Trophoblast cell (in vitro differentiated cells and primary cell): ENCODE measurements around the gene ZNF17.
A peak's percentile ranks its signal among the peaks of the same experiment; 100 is the strongest.

Source experiments
- DNase-seq, 2 donors: peaks; one replicate each; pipeline ENCODE4 v3.0.0-alpha.2; 2016
- H2AFZ ChIP-seq: 2 replicates; pipeline ENCODE4 v1.6.1; 2013; ENCODE audit warnings: low read length, moderate library complexity, mild to moderate bottlenecking; ENCODE audit not compliant: insufficient read depth, poor library complexity
- H2AK5ac ChIP-seq: 2 replicates; pipeline ENCODE4 v1.6.1; 2013; ENCODE audit warnings: mild to moderate bottlenecking, low read length
- H2BK120ac ChIP-seq: 2 replicates; pipeline ENCODE4 v1.6.1; 2013; ENCODE audit warnings: low read length, mild to moderate bottlenecking, moderate library complexity; ENCODE audit not compliant: insufficient read depth, poor library complexity
- H2BK12ac ChIP-seq: 2 replicates; pipeline ENCODE4 v1.6.1; 2013; ENCODE audit warnings: mild to moderate bottlenecking, low read length, moderate library complexity
- H2BK5ac ChIP-seq: 2 replicates; pipeline ENCODE4 v1.6.1; 2013; ENCODE audit warnings: low read length, low read depth, moderate library complexity, mild to moderate bottlenecking; ENCODE audit not compliant: poor library complexity
- H3K14ac ChIP-seq: 2 replicates; pipeline ENCODE4 v1.6.1; 2013; ENCODE audit warnings: mild to moderate bottlenecking, low read length
- H3K18ac ChIP-seq: 2 replicates; pipeline ENCODE4 v1.6.1; 2013; ENCODE audit warnings: mild to moderate bottlenecking, low read length
- H3K23ac ChIP-seq: 2 replicates; pipeline ENCODE4 v1.6.1; 2013; ENCODE audit warnings: low read length
- H3K27ac ChIP-seq: 2 replicates; pipeline ENCODE4 v1.5.1; 2013; ENCODE audit warnings: low read depth, mild to moderate bottlenecking, inconsistent platforms, low read length, moderate library complexity
- H3K27me3 ChIP-seq: 2 replicates; pipeline ENCODE4 v1.6.1; 2013; ENCODE audit warnings: inconsistent platforms, mild to moderate bottlenecking, low read length, moderate library complexity; ENCODE audit not compliant: insufficient read depth
- H3K36me3 ChIP-seq, 2 experiments: 1 replicate in 1 of 2; 2 replicates in 1 of 2; pipeline ENCODE4 v1.6.1; 2013; ENCODE audit warnings: low read length in 2 of 2, mild to moderate bottlenecking in 2 of 2, moderate library complexity in 1 of 2; ENCODE audit not compliant: insufficient read depth in 2 of 2, control insufficient read depth in 1 of 2
- H3K4ac ChIP-seq: 2 replicates; pipeline ENCODE4 v1.6.1; 2013; ENCODE audit warnings: low read depth, mild to moderate bottlenecking, low read length, moderate library complexity
- H3K4me1 ChIP-seq, 2 experiments: 1 replicate in 1 of 2; 2 replicates in 1 of 2; pipeline ENCODE4 v1.6.1; 2013; ENCODE audit warnings: low read length in 2 of 2, mild to moderate bottlenecking in 2 of 2, moderate library complexity in 1 of 2; ENCODE audit not compliant: insufficient read depth in 2 of 2, control insufficient read depth in 1 of 2
- H3K4me2 ChIP-seq: 2 replicates; pipeline ENCODE4 v1.6.1; 2013; ENCODE audit warnings: inconsistent platforms, mild to moderate bottlenecking, low read length, moderate library complexity
- H3K4me3 ChIP-seq: 2 replicates; pipeline ENCODE4 v1.5.1; 2013; ENCODE audit warnings: mild to moderate bottlenecking, low read depth, low read length, inconsistent platforms
- H3K79me1 ChIP-seq: one replicate; pipeline ENCODE4 v1.6.1; 2013; ENCODE audit warnings: low read length
- H3K79me2 ChIP-seq: 2 replicates; pipeline ENCODE4 v1.6.1; 2013; ENCODE audit warnings: low read length, mild to moderate bottlenecking; ENCODE audit not compliant: control insufficient read depth, insufficient read depth, poor library complexity
- H3K9ac ChIP-seq: 2 replicates; pipeline ENCODE4 v1.6.1; 2013; ENCODE audit warnings: mild to moderate bottlenecking, low read length
- H3K9me3 ChIP-seq: 2 replicates; pipeline ENCODE4 v1.6.1; 2013; ENCODE audit warnings: low read depth, mild to moderate bottlenecking, control low read depth, inconsistent platforms, low read length; ENCODE audit not compliant: insufficient read depth
- H4K12ac ChIP-seq: 2 replicates; pipeline ENCODE4 v1.6.1; 2013; ENCODE audit warnings: low read depth, mild to moderate bottlenecking, low read length, moderate library complexity
- H4K8ac ChIP-seq: 2 replicates; pipeline ENCODE4 v1.6.1; 2013; ENCODE audit warnings: low read depth, mild to moderate bottlenecking, low read length, moderate library complexity
- H4K91ac ChIP-seq: one replicate; pipeline ENCODE4 v1.6.1; 2013; ENCODE audit warnings: low read depth, mild to moderate bottlenecking, low read length, moderate library complexity
- WGBS: extraction: QIAGEN DNeasy Blood & Tissue Kit; methylation state at CpG from one replicate; pipeline ENCODE4 v1.1.7; 2013; ENCODE audit warnings: missing lambda C conversion rate; ENCODE audit not compliant: insufficient read length, insufficient coverage; ENCODE audit errors: extremely low coverage; 5-methylcytosine and 5-hydroxymethylcytosine counted together

ZNF17 gene

GRCh38 chr19:57435062-57435978 lies 24.4 kb downstream of the ZNF17 start, which contains the start of gene ZNF749:
ZNF749 (plus strand) TSS chr19:57435325; CDS start chr19:57435579, 254 bp downstream.
- Histone ChIP-seq H2BK12ac (no peak within 1 kb of the TSS), H3K79me1 (peaks cover 6% of the 10 kb centered on the region), H4K12ac (peak within 1 kb of the TSS; percentile 55), H2BK120ac (no peak within 1 kb of the TSS), H3K4me2 (peak within 1 kb of the TSS; percentile 75), H3K23ac (no peak within 1 kb of the TSS), H3K4ac (peak within 1 kb of the TSS; percentile 71), H3K36me3 (peaks cover 0 to 4% of the 10 kb centered on the region in 2 experiments), H3K27me3 (no peaks in the 10 kb centered on the region), H3K4me1 (peaks cover 6 to 9% of the 10 kb centered on the region in 2 experiments), H2BK5ac (no peak within 1 kb of the TSS), H3K18ac (peak within 1 kb of the TSS; percentile 54), H3K4me3 (peak within 1 kb of the TSS; percentile 89), H2AFZ (peak within 1 kb of the TSS; percentile 89), H3K27ac (peak within 1 kb of the TSS; percentile 39), H4K91ac (peak within 1 kb of the TSS; percentile 54), H4K8ac (peak within 1 kb of the TSS; percentile 83), H3K79me2 (peaks cover 10% of the 10 kb centered on the region), H3K9ac (peak within 1 kb of the TSS; percentile 82), H2AK5ac (no peak within 1 kb of the TSS), H3K14ac (peak within 1 kb of the TSS; percentile 81), H3K9me3 (no peaks in the 10 kb centered on the region)
- DNase-seq = peak; percentile 99
- WGBS = no CpG with 5 or more reads among the region's 61 CpGs

- Histone ChIP-seq H2BK12ac (no peak overlapping the region), H3K18ac (no peak overlapping the region), H3K23ac (no peak overlapping the region), H3K79me1 (peaks cover 6% of the 10 kb centered on the region), H4K91ac (no peak overlapping the region), H4K8ac (peak overlapping the region; percentile 47), H2BK120ac (no peak overlapping the region), H3K4me3 (no peak overlapping the region), H2AFZ (no peak overlapping the region), H3K36me3 (peaks cover 0 to 4% of the 10 kb centered on the region in 2 experiments), H2AK5ac (no peak overlapping the region), H3K79me2 (peaks cover 10% of the 10 kb centered on the region), H3K27ac (no peak overlapping the region), H3K27me3 (no peaks in the 10 kb centered on the region), H3K4me2 (peak overlapping the region; percentile 75), H3K4ac (peak overlapping the region; percentile 82), H2BK5ac (no peak overlapping the region), H3K14ac (no peak overlapping the region), H3K4me1 (peaks cover 6 to 9% of the 10 kb centered on the region in 2 experiments), H3K9me3 (no peaks in the 10 kb centered on the region), H3K9ac (no peak overlapping the region), H4K12ac (peak overlapping the region; percentile 49)
- no CpG with 5 or more reads among the region's 1 CpG for WGBS
- DNase-seq = no peak
Measured at GRCh38 chr19:57436417-57436816, 25.5 kb downstream of the ZNF17 start.

- whole genome bisulfite sequencing = no CpG with 5 or more reads among the region's 4 CpGs
- Histone ChIP-seq H2BK12ac (no peak overlapping the region), H3K36me3 (peaks cover under 1 to 4% of the 10 kb centered on the region in 2 experiments), H3K79me2 (peaks cover 10% of the 10 kb centered on the region), H3K27ac (no peak overlapping the region), H3K4me3 (no peak overlapping the region), H3K9ac (no peak overlapping the region), H2AFZ (no peak overlapping the region), H3K9me3 (peaks cover under 1% of the 10 kb centered on the region), H3K4me2 (no peak overlapping the region), H2BK120ac (no peak overlapping the region), H3K79me1 (peaks cover 6% of the 10 kb centered on the region), H3K23ac (no peak overlapping the region), H3K4me1 (peaks cover 6 to 9% of the 10 kb centered on the region in 2 experiments), H3K27me3 (no peaks in the 10 kb centered on the region), H3K14ac (no peak overlapping the region), H4K8ac (no peak overlapping the region), H3K18ac (no peak overlapping the region), H2AK5ac (no peak overlapping the region), H4K12ac (no peak overlapping the region), H2BK5ac (no peak overlapping the region), H3K4ac (no peak overlapping the region), H4K91ac (no peak overlapping the region)
- DNase-seq = no peak
Measured at GRCh38 chr19:57437931-57438330, 27.0 kb downstream of the ZNF17 start.

- no peak overlapping the region for H3K27ac ChIP-seq
- H3K9ac ChIP-seq = no peak overlapping the region
- H4K8ac ChIP-seq = no peak overlapping the region
- no peak overlapping the region for H4K12ac ChIP-seq
- no peak overlapping the region for H2AK5ac ChIP-seq
- no peak overlapping the region for H2BK12ac ChIP-seq
- H3K4me3 ChIP-seq = no peak overlapping the region
- no peak overlapping the region for H3K4me2 ChIP-seq
- peaks cover 6% of the 10 kb centered on the region for H3K9me3 ChIP-seq
- no peak overlapping the region for H4K91ac ChIP-seq
- H3K23ac ChIP-seq = no peak overlapping the region
- peaks cover 7 to 12% of the 10 kb centered on the region in 2 experiments for H3K36me3 ChIP-seq
- H3K4me1 ChIP-seq = peaks cover 6 to 9% of the 10 kb centered on the region in 2 experiments
- H2BK5ac ChIP-seq = no peak overlapping the region
- no peak overlapping the region for H3K18ac ChIP-seq
- no peak overlapping the region for H3K14ac ChIP-seq
- H3K79me1 ChIP-seq = peaks cover 6% of the 10 kb centered on the region
- no peak for DNase-seq
- H2AFZ ChIP-seq = no peak overlapping the region
- H3K79me2 ChIP-seq = peaks cover 10% of the 10 kb centered on the region
- no CpG with 5 or more reads among the region's 9 CpGs for WGBS
- H3K4ac ChIP-seq = no peak overlapping the region
- no peaks in the 10 kb centered on the region for H3K27me3 ChIP-seq
- H2BK120ac ChIP-seq = no peak overlapping the region
Measured at GRCh38 chr19:57438925-57439324, 28.0 kb downstream of the ZNF17 start.
